Sigmoid colon (tissue), 4 donors: ENCODE measurements around the gene SLC6A6.

Experiments
- CTCF ChIP-seq, 4 experiments: fragments of 450-650 bp in 3 of 4; fragments of 200-600 bp in 1 of 4; IDR thresholded peaks; one replicate each; pipeline ENCODE4 v1.5.1; 2016 to 2019; ENCODE audit warnings: antibody characterized with exemption in 4 of 4, mild to moderate bottlenecking in 3 of 4, moderate library complexity in 2 of 4
- POLR2AphosphoS5 ChIP-seq, 4 donors: sonication (generic); formaldehyde crosslinking; IDR thresholded peaks; one replicate each; pipeline ENCODE4 v1.6.1; 2017; ENCODE audit warnings: antibody characterized with exemption in 4 of 4

GRCh38 chr3:14359348-14359747, 43.1 kb upstream of the SLC6A6 start:
- no peak for TF ChIP-seq CTCF (IDR thresholded peaks at IDR 0.05)
- no peak for TF ChIP-seq POLR2AphosphoS5 (IDR thresholded peaks at IDR 0.05)
